Measurements from ENCODE around the gene ROBO2.

DNA sequence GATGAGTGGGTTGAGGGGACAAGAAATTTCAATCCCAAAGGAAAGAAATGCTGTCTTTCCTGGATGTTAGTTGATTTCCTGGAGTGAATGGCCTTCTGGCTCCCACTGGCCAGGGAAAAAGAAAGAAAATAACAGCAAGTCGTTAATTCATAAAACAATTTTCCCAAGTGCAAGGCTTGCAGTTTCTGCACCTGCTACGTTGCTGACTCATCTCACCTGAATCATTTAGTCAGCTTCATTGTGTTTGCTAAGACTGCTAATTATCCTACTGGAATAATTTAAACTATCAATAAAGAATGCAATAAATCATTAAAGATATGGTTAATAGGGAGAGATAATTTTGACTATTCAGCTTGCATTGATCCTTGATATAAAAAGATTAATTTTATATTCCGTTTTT lies 387.6 kb downstream of the ROBO2 start:
- TF ChIP-seq POLR2A (IDR thresholded peaks at IDR 0.05) (no peak), POLR2AphosphoS5 (IDR thresholded peaks at IDR 0.05; ENCODE audit: insufficient read depth in 1 of 2, low read depth in 1 of 2) (no peak)
- TF ChIP-seq, protein P1, sequence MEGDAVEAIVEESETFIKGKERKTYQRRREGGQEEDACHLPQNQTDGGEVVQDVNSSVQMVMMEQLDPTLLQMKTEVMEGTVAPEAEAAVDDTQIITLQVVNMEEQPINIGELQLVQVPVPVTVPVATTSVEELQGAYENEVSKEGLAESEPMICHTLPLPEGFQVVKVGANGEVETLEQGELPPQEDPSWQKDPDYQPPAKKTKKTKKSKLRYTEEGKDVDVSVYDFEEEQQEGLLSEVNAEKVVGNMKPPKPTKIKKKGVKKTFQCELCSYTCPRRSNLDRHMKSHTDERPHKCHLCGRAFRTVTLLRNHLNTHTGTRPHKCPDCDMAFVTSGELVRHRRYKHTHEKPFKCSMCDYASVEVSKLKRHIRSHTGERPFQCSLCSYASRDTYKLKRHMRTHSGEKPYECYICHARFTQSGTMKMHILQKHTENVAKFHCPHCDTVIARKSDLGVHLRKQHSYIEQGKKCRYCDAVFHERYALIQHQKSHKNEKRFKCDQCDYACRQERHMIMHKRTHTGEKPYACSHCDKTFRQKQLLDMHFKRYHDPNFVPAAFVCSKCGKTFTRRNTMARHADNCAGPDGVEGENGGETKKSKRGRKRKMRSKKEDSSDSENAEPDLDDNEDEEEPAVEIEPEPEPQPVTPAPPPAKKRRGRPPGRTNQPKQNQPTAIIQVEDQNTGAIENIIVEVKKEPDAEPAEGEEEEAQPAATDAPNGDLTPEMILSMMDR (IDR thresholded peaks at IDR 0.05) = no peak

Measured in vagina (tissue), 2 donors.